ENCODE measurements around the gene MRPL55.

DNA sequence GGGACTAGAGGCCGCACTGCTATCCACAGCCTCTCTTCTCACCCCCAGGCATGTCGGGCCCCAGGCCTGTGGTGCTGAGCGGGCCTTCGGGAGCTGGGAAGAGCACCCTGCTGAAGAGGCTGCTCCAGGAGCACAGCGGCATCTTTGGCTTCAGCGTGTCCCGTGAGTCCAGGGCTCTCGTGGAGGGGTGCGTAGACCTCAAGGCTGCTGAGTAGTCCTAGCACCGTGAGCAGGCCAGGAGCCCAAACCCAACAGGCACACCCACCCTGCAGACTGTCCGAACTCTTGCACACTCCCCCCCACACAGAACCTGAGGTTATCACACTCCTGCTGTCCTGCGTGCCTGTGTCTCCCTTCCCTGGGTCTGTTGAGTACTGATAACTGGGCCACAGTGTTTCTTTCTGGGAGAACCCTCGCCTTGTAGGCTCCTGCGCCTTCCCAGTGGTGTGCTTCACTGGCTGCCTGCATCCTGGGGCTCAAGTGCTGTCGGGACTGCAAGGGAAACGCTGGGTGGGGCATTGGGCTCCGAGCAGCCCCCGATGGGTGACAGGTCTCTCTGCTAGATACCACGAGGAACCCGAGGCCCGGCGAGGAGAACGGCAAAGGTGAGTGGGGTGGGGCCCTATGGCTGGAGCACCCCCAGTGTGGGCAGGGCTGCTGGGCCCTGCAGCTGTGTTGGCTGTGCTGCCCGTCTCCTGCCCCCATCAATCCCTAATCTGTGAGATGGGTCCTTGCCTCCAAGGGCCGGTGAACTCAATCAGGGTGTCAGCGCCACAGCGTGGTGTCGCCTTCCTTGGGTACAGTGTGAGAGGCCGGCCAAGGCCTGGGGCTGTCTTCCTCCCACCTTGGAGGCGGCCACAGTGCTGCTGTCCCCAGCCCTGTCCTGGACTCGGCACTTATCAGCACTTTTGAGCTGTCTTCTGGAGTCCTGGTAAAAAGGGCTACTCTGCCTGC lies 36.6 kb upstream of the MRPL55 start:
- TF ChIP-seq POLR2A (IDR thresholded peaks at IDR 0.05) (no peak), EP300 (IDR thresholded peaks at IDR 0.05) (no peak), POLR2AphosphoS5 (IDR thresholded peaks at IDR 0.05) (no peak)
- TF ChIP-seq, protein P1, sequence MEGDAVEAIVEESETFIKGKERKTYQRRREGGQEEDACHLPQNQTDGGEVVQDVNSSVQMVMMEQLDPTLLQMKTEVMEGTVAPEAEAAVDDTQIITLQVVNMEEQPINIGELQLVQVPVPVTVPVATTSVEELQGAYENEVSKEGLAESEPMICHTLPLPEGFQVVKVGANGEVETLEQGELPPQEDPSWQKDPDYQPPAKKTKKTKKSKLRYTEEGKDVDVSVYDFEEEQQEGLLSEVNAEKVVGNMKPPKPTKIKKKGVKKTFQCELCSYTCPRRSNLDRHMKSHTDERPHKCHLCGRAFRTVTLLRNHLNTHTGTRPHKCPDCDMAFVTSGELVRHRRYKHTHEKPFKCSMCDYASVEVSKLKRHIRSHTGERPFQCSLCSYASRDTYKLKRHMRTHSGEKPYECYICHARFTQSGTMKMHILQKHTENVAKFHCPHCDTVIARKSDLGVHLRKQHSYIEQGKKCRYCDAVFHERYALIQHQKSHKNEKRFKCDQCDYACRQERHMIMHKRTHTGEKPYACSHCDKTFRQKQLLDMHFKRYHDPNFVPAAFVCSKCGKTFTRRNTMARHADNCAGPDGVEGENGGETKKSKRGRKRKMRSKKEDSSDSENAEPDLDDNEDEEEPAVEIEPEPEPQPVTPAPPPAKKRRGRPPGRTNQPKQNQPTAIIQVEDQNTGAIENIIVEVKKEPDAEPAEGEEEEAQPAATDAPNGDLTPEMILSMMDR (IDR thresholded peaks at IDR 0.05): no peak

Data from suprapubic skin (tissue), 4 donors.